Smooth muscle cell (in vitro differentiated cells): ENCODE measurements around the gene LHFPL3. TPM values are rescaled to one million over a fixed set of nuclear protein-coding genes. Genes with fewer than 3 reads are reported as not detected.
"Not testable (repeated sequence)": the region's sequence is repeated elsewhere in the genome, so short reads cannot be mapped to it uniquely, and the experiment has no call there.

ENCODE experiments used
- DNase-seq: peaks from one replicate; lab custom pipeline; 2025; ENCODE audit not compliant: unreplicated experiment; lab: John Stamatoyannopoulos, UW
- H2AFZ ChIP-seq: fragments of 200-600 bp; sonication (generic); 2 replicates; pipeline ENCODE4 v1.6.0; 2016; ENCODE audit warnings: antibody characterized with exemption, low read depth, mild to moderate bottlenecking
- H3F3A ChIP-seq: fragments of 200-600 bp; sonication (generic); 2 replicates; pipeline ENCODE4 v1.6.0; 2017; ENCODE audit warnings: antibody characterized with exemption, low read depth
- H3K27ac ChIP-seq: fragments of 200-600 bp; sonication (generic); 2 replicates; pipeline ENCODE4 v1.5.1; 2016; ENCODE audit warnings: low read depth, mild to moderate bottlenecking
- H3K27me3 ChIP-seq: fragments of 200-600 bp; sonication (generic); 2 replicates; pipeline ENCODE4 v1.6.1; 2016; ENCODE audit warnings: low read depth, mild to moderate bottlenecking
- H3K36me3 ChIP-seq: fragments of 200-600 bp; sonication (generic); 2 replicates; pipeline ENCODE4 v1.5.1; 2016; ENCODE audit warnings: low read depth
- H3K4me1 ChIP-seq: fragments of 200-600 bp; sonication (generic); 2 replicates; pipeline ENCODE4 v1.5.1; 2016; ENCODE audit warnings: low read depth
- H3K4me2 ChIP-seq: fragments of 200-600 bp; sonication (generic); 2 replicates; pipeline ENCODE4 v1.6.0; 2016; ENCODE audit warnings: mild to moderate bottlenecking
- H3K4me3 ChIP-seq: fragments of 200-600 bp; sonication (generic); 2 replicates; pipeline ENCODE4 v1.5.1; 2016; ENCODE audit warnings: mild to moderate bottlenecking
- H3K79me2 ChIP-seq: fragments of 200-600 bp; sonication (generic); 2 replicates; pipeline ENCODE4 v1.6.0; 2016; ENCODE audit warnings: low read depth, mild to moderate bottlenecking
- H3K9ac ChIP-seq: fragments of 200-600 bp; sonication (generic); 2 replicates; pipeline ENCODE4 v1.6.0; 2016; ENCODE audit warnings: low read depth
- H3K9me3 ChIP-seq: fragments of 200-600 bp; sonication (generic); replicated peaks from 2 replicates; pipeline ENCODE4 v1.5.1; 2016; ENCODE audit warnings: low read depth
- H4K20me1 ChIP-seq: fragments of 200-600 bp; sonication (generic); 2 replicates; pipeline ENCODE4 v1.6.0; 2016; ENCODE audit warnings: low read depth
- CTCF ChIP-seq: fragments of 200-600 bp; sonication (generic); IDR thresholded peaks from 2 replicates; pipeline ENCODE4 v1.5.1; 2017; ENCODE audit warnings: borderline replicate concordance, mild to moderate bottlenecking, antibody characterized with exemption; ENCODE audit not compliant: insufficient read depth, poor library complexity, severe bottlenecking
- WGBS: methylation state at CpG from one replicate; pipeline ENCODE4 v1.1.7; 2016; ENCODE audit warnings: low lambda C conversion rate; 5-methylcytosine and 5-hydroxymethylcytosine counted together
- polyA plus RNA-seq: library from polyadenylated mRNA; unstranded; fragments of >200 nt; fragmentation: Nextera tagmentation; extraction: Ambion mirVana; gene quantifications from 2 replicates; pipeline ENCODE4 v1.2.1, GENCODE V29; 2016
- total RNA-seq: library from RNA; depleted of rRNA; stranded (reverse); fragments of >200 nt; gene quantifications from 2 replicates; pipeline ENCODE4 v1.2.3, GENCODE V29; 2014

LHFPL3 gene
- total and polyA plus RNA-seq, 2 experiments from 2014 or later: not detected

GRCh38 chr7:104936546-104936945 is 608.1 kb downstream of the LHFPL3 start:
- Histone ChIP-seq H4K20me1 (no peaks in the 10 kb centered on the region), H3K9me3 (no peaks in the 10 kb centered on the region)
- WGBS: 97% methylated on average over 8 of the region's 8 CpGs

GRCh38 chr7:104937489-104937888 is 609.1 kb downstream of the LHFPL3 start:
- not testable (repeated sequence) for H3K27ac ChIP-seq, H3K9me3 ChIP-seq, H3K4me3 ChIP-seq, H3F3A ChIP-seq, H3K36me3 ChIP-seq, H3K4me1 ChIP-seq, H4K20me1 ChIP-seq, H3K79me2 ChIP-seq, H2AFZ ChIP-seq, DNase-seq, H3K27me3 ChIP-seq, H3K9ac ChIP-seq, H3K4me2 ChIP-seq
- WGBS: 97% methylated on average over 6 of the region's 6 CpGs

More at GRCh38 chr7:104936546-104936945, 608.1 kb downstream of the LHFPL3 start:
- Histone ChIP-seq H3K4me3 (no peak overlapping the region), H3K27ac (no peak overlapping the region), H3K4me2 (no peak overlapping the region), H3K36me3 (no peaks in the 10 kb centered on the region), H3K27me3 (no peaks in the 10 kb centered on the region), H3F3A (no peaks in the 10 kb centered on the region), H2AFZ (no peak overlapping the region), H3K4me1 (no peaks in the 10 kb centered on the region), H3K79me2 (no peaks in the 10 kb centered on the region), H3K9ac (no peak overlapping the region)
- no peak for DNase-seq
- no peak for TF ChIP-seq CTCF

GRCh38 chr7:104938741-104939390 is 610.5 kb downstream of the LHFPL3 start:
- TF ChIP-seq CTCF: no peak
- Histone ChIP-seq H3K9ac (no peak overlapping the region), H3K4me2 (no peak overlapping the region), H3K27ac (no peak overlapping the region), H3K4me1 (no peaks in the 10 kb centered on the region), H3K27me3 (no peaks in the 10 kb centered on the region), H3K79me2 (no peaks in the 10 kb centered on the region), H3K36me3 (no peaks in the 10 kb centered on the region), H2AFZ (no peak overlapping the region), H3K9me3 (no peaks in the 10 kb centered on the region), H3K4me3 (no peak overlapping the region), H3F3A (no peaks in the 10 kb centered on the region), H4K20me1 (no peaks in the 10 kb centered on the region)
- 100% methylated on average over 1 of the region's 1 CpG for WGBS
- DNase-seq: no peak

- no peak overlapping the region for H3K4me3 ChIP-seq
- DNase-seq: no peak
- H3K9ac ChIP-seq: no peak overlapping the region
- no peaks in the 10 kb centered on the region for H3K27me3 ChIP-seq
- no peak for TF ChIP-seq CTCF
- 96% methylated on average over 35 of the region's 43 CpGs for WGBS
- H3F3A ChIP-seq: no peaks in the 10 kb centered on the region
- no peaks in the 10 kb centered on the region for H3K79me2 ChIP-seq
- H3K4me1 ChIP-seq: peaks cover under 1% of the 10 kb centered on the region
- no peak overlapping the region for H3K4me2 ChIP-seq
- no peaks in the 10 kb centered on the region for H3K36me3 ChIP-seq
- no peaks in the 10 kb centered on the region for H3K9me3 ChIP-seq
- H4K20me1 ChIP-seq: no peaks in the 10 kb centered on the region
- no peak overlapping the region for H3K27ac ChIP-seq
- H2AFZ ChIP-seq: no peak overlapping the region
These were observed 611.8 kb downstream of the LHFPL3 start for GRCh38 chr7:104940023-104940710.
